Liver (tissue), 3 donors: ENCODE data around the gene COL4A1.

ENCODE experiments used
- EGR1 ChIP-seq, 2 donors: IDR thresholded peaks; 2 replicates each; pipeline ENCODE4 v1.6.1; 2016 to 2018; ENCODE audit warnings: antibody characterized with exemption in 2 of 2, low read depth in 2 of 2
- FOXA1 ChIP-seq: IDR thresholded peaks from 2 replicates; pipeline ENCODE4 v1.6.1; 2016; ENCODE audit warnings: antibody characterized with exemption
- HNF4G ChIP-seq: IDR thresholded peaks from 2 replicates; pipeline ENCODE4 v1.6.1; 2016; ENCODE audit warnings: antibody characterized with exemption
- RXRA ChIP-seq, 2 donors: IDR thresholded peaks; 2 replicates each; pipeline ENCODE4 v1.6.1; 2017 to 2018; ENCODE audit warnings: antibody characterized with exemption in 2 of 2, mild to moderate bottlenecking in 1 of 2
- TAF1 ChIP-seq: conservative IDR thresholded peaks from 2 replicates; pipeline ENCODE4 v1.6.1; 2016; ENCODE audit warnings: antibody characterized with exemption, mild to moderate bottlenecking
- YY1 ChIP-seq: IDR thresholded peaks from 2 replicates; pipeline ENCODE4 v1.6.1; 2016; ENCODE audit warnings: antibody characterized with exemption, mild to moderate bottlenecking
- TF ChIP-seq, protein P1 (sequence below): IDR thresholded peaks from 2 replicates; pipeline ENCODE4 v1.6.1; 2016; ENCODE audit warnings: antibody characterized with exemption
- TF ChIP-seq, protein P2 (sequence below): fragments of 150-350 bp; IDR thresholded peaks from 2 replicates; pipeline ENCODE4 v1.5.1; 2017; ENCODE audit warnings: improper control_type of control experiment, low read depth, low read length; ENCODE audit not compliant: missing input control
- TF ChIP-seq, protein P3 (sequence below): IDR thresholded peaks from 2 replicates; pipeline ENCODE4 v1.6.1; 2016; ENCODE audit warnings: antibody characterized with exemption, mild to moderate bottlenecking
- TF ChIP-seq, protein P4 (sequence below): IDR thresholded peaks from 2 replicates; pipeline ENCODE4 v1.6.1; 2016; ENCODE audit warnings: antibody characterized with exemption
- donor health status: healthy.
- donor health status: healthy.

DNA sequence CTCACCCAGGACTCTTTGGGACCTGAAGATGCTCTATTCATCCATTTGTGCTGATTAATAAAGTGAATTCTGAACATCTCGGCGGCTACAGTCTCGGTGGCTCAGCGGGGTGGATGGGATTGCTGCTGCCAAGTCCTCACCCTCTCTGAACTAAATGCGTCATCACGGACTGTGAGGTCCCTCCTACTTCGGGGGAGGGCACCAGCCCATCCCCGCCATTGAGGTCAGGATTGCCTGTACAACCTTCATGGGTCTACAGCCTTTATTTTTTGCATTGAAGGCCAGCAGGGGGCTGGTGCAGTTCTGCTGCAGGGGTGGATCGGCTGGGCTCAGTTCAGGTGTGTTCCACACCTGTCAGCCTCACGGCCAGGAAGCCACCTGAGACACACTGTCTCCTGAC lies 181.8 kb downstream of the COL4A1 start:
- TF ChIP-seq, protein P1, sequence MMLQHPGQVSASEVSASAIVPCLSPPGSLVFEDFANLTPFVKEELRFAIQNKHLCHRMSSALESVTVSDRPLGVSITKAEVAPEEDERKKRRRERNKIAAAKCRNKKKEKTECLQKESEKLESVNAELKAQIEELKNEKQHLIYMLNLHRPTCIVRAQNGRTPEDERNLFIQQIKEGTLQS: no peak
- TF ChIP-seq, protein P2, sequence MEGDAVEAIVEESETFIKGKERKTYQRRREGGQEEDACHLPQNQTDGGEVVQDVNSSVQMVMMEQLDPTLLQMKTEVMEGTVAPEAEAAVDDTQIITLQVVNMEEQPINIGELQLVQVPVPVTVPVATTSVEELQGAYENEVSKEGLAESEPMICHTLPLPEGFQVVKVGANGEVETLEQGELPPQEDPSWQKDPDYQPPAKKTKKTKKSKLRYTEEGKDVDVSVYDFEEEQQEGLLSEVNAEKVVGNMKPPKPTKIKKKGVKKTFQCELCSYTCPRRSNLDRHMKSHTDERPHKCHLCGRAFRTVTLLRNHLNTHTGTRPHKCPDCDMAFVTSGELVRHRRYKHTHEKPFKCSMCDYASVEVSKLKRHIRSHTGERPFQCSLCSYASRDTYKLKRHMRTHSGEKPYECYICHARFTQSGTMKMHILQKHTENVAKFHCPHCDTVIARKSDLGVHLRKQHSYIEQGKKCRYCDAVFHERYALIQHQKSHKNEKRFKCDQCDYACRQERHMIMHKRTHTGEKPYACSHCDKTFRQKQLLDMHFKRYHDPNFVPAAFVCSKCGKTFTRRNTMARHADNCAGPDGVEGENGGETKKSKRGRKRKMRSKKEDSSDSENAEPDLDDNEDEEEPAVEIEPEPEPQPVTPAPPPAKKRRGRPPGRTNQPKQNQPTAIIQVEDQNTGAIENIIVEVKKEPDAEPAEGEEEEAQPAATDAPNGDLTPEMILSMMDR: no peak
- TF ChIP-seq, protein P3, sequence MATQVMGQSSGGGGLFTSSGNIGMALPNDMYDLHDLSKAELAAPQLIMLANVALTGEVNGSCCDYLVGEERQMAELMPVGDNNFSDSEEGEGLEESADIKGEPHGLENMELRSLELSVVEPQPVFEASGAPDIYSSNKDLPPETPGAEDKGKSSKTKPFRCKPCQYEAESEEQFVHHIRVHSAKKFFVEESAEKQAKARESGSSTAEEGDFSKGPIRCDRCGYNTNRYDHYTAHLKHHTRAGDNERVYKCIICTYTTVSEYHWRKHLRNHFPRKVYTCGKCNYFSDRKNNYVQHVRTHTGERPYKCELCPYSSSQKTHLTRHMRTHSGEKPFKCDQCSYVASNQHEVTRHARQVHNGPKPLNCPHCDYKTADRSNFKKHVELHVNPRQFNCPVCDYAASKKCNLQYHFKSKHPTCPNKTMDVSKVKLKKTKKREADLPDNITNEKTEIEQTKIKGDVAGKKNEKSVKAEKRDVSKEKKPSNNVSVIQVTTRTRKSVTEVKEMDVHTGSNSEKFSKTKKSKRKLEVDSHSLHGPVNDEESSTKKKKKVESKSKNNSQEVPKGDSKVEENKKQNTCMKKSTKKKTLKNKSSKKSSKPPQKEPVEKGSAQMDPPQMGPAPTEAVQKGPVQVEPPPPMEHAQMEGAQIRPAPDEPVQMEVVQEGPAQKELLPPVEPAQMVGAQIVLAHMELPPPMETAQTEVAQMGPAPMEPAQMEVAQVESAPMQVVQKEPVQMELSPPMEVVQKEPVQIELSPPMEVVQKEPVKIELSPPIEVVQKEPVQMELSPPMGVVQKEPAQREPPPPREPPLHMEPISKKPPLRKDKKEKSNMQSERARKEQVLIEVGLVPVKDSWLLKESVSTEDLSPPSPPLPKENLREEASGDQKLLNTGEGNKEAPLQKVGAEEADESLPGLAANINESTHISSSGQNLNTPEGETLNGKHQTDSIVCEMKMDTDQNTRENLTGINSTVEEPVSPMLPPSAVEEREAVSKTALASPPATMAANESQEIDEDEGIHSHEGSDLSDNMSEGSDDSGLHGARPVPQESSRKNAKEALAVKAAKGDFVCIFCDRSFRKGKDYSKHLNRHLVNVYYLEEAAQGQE: no peak
- TF ChIP-seq YY1: no peak
- TF ChIP-seq TAF1: no peak
- TF ChIP-seq HNF4G: no peak
- no peak for TF ChIP-seq FOXA1
- no peak for TF ChIP-seq EGR1 (IDR thresholded peaks at IDR 0.05; ENCODE audit: low read depth in 2 of 2)
- TF ChIP-seq, protein P4, sequence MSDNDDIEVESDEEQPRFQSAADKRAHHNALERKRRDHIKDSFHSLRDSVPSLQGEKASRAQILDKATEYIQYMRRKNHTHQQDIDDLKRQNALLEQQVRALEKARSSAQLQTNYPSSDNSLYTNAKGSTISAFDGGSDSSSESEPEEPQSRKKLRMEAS: no peak
- no peak for TF ChIP-seq RXRA (IDR thresholded peaks at IDR 0.05)
